NCI-H128 (cell line): ENCODE results near the gene RABL2B.
"Not testable (repeated sequence)": the region's sequence is repeated elsewhere in the genome, so short reads cannot be mapped to it uniquely, and the experiment has no call there.

Source experiments
- DNase-seq: peaks from one replicate; lab custom pipeline; 2025; ENCODE audit not compliant: unreplicated experiment; lab: John Stamatoyannopoulos, UW

Gene RABL2B

DNA sequence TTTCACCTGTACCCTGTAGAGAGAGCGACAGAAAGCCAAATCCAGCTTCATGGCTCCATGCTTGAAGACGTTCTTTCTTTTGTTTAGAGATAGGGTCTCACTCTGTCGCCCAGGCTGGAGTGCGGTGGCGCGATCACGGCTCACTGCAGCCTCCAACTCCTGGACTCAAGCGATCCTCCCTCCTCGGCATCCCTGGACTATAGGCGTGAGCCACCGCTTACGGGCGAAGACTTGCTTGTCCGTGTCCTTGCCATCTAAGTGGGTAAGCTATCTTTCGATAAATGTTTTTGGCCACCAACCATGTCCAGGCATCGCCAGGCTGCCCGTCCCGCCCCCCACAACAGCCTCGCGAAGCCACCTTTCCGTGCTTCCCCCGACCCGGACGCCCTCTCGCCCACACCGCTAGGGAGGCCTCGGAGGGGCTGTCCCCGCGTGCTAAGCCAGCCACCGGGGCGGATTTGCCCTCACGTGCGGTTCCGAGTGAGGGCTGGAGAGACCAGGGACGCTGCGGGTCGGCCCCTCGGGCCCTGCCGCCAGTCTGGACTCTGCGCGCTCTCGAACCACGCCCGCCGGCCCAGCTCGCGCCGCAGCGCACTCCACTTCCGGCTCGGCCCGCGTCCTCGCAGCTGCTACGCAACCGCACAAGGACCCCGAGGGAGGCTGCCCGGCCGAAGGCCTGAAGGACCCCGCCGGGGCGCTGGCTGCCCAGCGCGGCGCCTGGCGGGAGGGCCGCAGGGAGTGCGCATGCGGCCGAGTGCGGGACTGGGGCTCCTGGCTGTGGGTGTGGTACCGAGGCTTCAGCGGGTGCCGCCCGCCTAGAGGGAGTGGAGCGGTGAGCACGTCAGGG, at the start of gene RABL2B:
RABL2B (minus strand) TSS at position 604 of the 847 bp plus-strand sequence. CDS start 1,342 bp downstream, outside the sequence.
- DNase-seq: peak; percentile 78

DNA sequence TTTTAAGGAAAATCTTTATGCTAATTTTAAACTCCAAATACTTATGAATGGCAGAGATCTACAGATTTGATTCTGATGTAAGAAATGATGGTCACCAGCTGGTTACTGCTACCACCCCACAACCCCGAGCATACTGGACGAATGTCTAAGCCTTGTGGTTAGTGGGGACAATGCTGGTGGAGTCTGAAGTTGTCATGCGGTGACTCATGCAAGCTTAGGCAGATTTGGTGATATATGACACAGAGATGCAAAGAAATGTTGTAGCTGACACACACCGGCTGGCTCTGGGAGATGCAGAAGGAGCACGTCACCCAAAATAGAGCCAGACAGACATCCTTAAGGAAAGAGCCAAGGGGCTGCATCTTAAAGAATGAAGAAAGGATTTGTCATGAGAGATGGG, 3.5 kb upstream of the RABL2B start:
- not testable (repeated sequence) for DNase-seq

DNA sequence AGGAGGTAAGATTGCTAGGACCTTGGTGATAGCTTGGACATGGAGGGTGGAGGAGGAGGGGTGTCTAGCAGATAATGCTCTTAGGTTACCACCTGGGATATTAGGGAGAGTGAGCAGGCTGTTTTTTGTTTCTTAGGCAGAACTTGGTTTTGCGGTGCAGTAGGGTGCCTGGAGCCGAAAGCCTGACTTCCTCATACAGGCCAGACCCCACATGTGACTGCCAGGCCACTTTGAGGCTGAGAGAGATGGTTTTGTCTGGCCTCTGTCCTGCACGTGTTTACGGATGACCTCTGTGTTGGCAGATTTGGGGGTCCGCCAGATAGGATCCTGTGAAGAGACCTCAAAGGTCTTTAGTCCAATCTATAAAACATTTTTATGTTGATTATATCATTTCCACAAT, 1.9 kb upstream of the RABL2B start:
- not testable (repeated sequence) for DNase-seq

DNA sequence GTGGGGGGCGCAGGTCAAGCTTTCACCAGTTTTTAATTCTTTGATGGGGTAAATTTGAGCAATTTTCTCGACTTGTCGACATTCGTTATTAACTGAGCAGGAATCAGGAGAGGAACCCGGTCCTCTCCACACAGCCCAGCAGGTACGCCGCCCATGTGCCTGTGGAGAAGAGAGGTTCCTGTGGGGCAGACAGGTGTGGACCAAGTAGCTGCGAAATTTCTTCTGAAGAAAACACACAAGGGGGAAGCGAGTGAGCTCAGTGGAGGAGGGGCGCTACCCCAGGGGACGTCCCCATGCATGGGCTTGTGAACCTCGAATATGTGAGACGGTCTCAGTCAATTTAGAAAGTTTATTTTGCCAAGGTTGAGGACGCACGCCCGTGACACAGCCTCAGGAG, 442 bp upstream of the RABL2B start:
- DNase-seq: not testable (repeated sequence)

DNA sequence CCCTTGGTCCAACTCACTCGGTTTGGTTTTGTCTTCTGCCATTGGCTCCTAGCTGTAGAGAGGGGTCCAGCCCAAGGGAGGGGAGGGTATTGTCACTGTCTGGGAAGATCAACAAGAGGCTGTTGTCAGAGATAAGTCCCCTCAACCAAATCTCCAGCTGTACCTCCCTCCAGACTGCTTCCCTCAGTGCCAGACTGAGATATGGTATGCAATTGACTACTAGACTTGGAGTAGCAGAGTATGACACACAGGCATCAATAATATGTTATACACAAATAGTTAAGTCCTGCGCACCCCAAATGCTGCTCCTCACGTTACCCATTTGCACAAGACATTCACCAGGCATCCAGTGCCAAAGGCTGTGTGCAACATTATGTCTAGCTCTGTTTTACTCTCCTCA, 1.2 kb downstream of the RABL2B start:
- not testable (repeated sequence) for DNase-seq

DNA sequence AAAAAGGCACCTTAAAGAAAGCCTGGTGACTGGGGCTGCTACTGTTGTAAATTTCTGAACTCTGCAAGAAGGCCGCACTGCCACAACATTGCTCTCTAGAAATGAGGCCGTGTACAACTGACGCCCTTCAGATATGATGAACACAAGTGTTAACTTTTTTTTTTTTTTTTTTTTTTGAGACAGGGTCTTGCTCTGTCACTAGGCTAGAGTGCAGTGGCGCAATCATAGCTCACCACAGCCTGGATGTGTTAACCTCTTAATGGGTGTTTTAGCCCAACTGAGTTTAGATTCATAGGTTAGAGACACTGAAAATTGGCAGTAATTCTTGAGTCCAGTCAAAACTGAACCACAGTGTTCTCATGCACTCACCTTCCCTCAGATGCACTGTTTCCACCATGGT, 3.2 kb downstream of the RABL2B start:
- not testable (repeated sequence) for DNase-seq

DNA sequence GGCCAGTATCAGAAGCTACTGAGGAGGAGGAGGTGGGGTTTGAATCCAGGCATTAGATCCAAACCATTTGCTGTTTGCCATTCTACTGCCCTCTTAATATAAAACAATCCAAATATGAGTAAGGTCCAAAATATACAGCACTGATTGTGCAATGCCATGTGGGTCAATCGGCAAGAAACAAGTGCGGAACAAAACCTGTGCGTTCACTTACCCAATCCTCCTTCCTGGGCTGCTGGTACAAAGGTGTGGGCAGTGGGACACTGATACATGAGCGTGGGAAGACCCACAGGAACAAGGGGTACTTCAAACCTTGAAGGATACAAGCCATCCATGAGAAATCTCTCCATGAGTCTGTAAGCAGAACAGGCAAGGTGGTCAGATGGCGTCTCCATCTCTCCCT, 5.8 kb downstream of the RABL2B start:
- DNase-seq: not testable (repeated sequence)

DNA sequence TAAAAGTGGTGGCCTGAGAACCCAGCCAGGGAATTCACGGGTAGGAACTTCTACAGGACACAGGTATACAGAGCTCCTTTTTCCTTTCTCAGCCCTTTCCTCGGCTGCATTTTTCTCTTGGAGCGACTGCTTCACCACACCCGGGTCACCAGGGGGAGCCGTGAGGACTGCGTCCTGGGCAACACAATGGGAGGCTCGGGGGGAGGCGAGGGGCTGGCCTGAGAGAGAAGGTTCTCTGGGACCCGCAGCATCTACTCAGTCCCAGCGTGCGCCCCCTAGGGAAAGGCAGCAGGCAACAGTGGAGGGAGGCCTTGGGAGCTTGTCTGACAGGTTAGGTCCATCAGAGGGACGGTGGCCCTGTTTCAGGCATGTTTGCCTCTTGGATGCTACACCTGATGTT, 8.3 kb downstream of the RABL2B start:
- DNase-seq: not testable (repeated sequence)

DNA sequence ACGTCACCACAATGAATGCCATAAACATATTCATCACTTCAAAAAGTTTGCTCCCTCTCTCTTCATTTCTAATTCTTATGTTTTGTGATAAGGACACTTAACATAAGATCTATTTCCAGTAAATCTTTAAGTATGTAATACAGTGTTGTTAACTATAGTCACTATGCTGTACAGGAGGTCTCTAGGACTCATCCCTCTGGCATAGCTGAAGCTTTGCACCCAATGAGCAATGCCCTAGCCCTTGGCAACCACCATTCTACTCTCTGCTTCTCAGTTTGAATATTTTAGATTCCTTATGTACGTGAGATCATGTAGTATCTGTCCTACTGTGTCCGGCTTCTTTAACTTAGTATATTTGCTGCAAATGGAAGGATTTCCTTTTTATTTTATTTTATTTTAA, 19.1 kb downstream of the RABL2B start:
- DNase-seq: not testable (repeated sequence)

DNA sequence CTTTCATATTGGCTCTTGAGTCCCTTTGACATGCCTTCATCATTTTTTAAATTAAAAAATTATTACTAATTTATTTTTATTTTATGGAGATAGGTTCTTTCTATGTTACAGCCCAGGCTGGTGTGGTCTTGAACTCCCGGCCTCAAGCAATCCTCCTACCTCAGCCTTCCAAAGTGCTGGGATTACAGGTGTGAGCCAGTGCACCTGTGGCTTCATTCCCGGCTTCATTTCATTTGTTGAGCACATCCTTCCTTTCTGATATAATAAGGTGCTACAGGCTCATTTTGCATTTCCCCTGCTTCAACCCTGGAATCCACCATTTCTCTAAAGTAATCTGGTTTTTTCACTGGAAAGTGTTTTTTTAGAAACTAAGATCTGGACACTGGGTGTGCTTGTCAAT, 21.6 kb downstream of the RABL2B start:
- not testable (repeated sequence) for DNase-seq

DNA sequence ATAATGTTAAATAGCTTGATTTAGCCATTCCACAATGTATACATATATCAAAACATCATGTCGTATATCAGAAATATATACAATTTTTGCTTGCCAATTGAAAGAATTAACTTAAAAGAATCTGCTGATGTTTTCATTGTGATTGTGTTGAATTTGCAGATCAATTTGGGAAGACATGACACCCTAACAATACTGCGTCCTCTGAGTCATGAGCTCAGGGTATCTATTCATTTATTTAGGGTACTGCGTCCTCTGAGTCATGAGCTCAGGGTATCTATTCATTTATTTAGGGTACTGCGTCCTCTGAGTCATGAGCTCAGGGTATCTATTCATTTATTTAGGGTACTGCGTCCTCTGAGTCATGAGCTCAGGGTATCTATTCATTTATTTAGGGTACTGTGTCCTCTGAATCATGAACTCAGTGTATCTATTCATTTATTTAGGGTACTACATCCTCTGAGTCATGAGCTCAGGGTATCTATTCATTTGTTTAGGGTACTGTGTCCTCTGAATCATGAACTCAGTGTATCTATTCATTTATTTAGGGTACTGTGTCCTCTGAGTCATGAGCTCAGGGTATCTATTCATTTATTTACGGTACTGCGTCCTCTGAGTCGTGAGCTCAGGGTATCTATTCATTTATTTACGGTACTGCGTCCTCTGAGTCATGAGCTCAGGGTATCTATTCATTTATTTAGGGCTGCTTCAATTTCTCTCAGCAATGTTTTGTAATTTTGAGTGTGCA, 23.7 kb downstream of the RABL2B start:
- not testable (repeated sequence) for DNase-seq

DNA sequence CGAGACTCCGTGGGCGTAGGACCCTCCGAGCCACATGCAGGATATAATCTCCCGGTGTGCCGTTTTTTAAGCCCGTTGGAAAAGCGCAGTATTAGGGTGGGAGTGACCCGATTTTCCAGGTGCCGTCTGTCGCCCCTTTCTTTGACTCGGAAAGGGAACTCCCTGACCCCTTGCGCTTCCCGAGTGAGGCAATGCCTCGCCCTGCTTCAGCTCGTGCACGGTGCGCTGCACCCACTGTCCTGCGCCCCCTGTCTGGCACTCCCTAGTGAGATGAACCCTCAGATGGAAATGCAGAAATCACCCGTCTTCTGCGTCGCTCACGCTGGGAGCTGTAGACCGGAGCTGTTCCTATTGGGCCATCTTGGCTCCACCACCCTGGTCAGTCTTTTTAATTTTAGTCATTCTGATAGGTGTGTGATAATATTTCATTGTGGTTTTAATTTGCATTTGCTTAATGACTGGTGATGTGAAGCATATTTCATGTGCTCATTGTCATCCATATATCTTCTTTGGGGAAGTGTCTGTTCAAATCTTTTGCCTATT, 26.4 kb downstream of the RABL2B start:
- not testable (repeated sequence) for DNase-seq

DNA sequence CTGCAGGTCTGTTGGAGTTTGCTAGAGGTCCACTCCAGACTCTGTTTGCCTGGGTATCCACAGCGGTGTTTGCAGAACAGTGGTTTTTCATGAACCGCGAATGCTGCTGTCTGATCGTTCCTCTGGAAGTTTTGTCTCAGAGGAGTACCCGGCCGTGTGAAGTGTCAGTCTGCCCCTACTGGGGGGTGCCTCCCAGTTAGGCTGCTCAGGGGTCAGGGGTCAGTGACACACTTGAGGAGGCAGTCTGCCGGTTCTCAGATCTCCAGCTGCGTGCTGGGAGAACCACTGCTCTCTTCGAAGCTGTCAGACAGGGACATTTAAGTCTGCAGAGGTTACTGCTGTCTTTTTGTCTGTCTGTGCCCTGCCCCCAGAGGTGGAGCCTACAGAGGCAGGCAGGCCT, 27.0 kb downstream of the RABL2B start:
- DNase-seq: not testable (repeated sequence)

DNA sequence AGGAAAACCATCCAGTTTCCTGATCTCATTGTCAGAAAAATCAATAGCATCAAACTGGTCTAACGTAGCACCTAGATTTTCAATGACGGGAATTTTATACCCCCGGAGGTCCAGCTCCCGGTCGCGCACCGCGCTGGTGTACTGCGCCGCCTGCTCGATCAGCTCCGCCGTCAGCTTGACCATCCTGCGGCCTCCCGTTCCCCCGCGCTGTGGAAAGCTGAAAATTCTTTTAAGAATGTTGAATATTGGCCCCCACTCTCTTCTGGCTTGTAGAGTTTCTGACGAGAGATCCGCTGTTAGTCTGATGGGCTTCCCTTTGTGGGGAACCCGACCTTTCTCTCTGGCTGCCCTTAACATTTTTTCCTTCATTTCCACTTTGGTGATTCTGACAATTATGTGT, 28.2 kb downstream of the RABL2B start:
- not testable (repeated sequence) for DNase-seq

DNA sequence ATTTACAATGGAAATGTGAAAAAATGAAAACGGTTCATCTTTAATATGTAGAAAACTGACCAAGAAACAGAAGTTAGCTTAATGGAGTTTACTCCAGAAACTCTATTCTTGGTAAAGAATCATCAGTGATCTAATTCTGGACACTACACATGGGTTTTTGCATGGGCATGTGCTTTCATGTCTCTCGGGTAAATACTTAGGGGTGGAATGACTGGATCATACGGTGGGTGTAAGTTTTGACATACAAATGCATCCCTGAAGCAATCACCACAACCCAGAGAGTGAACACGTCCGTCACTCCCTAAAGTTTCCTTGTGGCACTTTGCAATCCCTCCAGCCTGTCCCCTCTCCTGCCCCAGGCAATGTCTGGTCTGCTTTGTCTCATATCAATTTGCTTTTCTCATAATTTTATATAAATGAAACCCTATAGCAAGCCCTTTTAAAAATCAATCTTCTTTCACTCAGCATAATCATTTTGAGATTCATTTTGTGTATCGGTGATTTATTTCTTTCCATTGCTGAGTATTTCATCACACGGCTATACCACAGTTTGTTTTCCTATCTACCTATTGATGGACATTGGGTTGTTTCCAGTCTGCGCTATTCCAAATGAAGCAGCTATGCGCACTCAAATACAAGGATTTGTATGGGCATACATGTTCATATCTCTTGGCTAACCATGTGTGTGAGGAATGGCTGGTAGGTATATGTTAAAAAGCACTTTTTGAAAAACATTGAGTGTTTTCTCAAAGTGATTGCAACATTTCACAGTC, 33.9 kb downstream of the RABL2B start:
- not testable (repeated sequence) for DNase-seq

DNA sequence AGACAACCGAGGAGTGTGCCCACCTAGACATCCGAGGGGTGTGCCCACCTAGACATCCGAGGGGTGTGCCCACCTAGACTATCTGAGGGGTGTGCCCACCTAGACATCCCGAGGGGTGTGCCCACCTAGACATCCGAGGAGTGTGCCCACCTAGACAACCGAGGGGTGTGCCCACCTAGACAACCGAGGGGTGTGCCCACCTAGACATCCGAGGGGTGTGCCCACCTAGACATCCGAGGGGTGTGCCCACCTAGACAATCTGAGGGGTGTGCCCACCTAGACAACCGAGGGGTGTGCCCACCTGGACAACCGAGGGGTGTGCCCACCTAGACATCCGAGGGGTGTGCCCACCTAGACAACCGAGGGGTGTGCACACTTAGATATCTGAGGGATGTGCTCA, 34.8 kb downstream of the RABL2B start:
- DNase-seq: not testable (repeated sequence)

DNA sequence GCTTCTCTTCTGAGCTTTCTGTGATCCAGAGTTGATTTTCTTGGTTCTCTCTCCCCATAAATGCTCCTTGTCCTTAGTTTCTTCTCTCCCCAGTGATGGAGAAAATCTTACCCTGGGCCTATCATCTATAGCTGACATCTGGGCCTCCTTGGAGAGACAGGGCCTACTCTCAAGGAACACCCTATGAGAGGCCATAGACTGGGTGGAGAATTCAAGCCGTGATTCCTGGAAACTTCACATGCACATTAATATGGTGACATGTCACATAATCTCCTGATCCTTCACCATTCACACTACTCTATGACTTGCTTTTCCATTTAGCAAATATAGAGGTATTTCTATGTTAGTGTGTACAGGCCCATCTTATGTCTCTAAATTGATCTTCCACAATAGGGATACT, 35.9 kb downstream of the RABL2B start:
- not testable (repeated sequence) for DNase-seq

DNA sequence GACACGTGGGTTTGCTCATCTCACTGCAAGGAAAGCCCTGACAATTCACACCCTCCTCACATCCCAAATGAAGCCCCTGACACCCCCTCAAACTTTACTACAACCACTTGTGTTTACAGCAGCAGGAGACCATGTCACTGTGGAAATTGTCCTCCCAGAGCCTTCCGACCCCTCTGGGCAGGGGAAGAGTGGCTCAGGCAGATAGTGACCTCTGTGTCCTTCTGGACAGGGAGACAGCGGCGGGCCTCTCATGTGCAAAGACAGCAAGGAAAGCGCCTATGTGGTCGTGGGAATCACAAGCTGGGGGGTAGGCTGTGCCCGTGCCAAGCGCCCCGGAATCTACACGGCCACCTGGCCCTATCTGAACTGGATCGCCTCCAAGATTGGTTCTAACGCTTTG, 39.0 kb downstream of the RABL2B start:
- DNase-seq: not testable (repeated sequence)

DNA sequence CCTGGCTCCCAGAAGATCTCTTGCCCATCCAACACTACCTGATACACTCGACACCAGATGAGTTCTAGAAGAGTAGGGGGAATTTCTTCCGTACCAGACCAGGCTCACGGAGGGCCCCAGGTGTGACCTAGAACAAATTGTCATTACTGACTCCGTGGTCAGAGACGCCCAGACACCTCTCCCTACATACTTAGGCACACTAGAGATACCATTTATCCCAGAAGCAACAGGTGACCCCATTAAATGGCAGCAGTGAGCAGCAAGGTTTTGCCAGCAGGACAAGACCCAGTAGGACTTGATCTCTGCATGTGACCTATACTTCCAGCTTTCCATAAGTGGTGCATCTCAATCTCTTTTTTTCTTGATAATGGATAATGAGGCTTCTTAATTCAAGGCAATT, 42.7 kb downstream of the RABL2B start:
- DNase-seq: not testable (repeated sequence)

DNA sequence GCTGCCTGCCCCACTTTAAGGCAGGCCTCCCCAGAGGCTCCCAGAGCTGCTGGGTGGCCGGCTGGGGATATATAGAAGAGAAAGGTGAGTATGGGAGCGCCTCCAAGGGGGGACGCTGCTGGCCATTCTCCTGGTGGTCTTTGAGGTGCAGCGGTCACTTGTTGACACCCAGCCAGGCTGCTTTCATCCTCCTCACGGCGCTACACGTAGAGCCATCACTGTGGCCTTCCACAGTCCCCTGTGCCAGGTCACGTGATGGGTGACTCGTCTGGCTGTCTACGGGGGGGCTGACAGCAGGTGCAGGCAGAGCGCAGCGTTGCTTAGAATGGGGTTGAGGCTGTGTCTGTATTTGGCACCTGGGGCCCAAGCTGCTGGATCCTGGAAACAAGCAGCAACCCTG, 43.5 kb downstream of the RABL2B start:
- no peak for DNase-seq

DNA sequence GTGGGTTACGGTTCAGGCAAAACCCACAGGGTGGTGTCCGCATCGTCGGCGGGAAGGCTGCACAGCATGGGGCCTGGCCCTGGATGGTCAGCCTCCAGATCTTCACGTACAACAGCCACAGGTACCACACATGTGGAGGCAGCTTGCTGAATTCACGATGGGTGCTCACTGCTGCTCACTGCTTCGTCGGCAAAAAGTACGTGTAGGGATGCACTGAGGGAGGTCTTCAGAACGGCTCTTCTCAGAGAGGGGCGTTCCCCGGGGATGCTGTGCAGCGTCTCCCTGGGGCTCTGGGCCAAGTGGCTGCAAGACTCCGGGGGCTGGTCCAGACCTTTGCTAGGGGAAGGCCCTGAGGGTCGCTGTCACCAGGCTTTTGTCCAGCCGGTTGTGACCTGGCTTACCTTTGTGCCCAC, 44.2 kb downstream of the RABL2B start:
- DNase-seq: no peak
